ENCODE data around the gene DNAAF9. TPM values are rescaled to one million over a fixed set of nuclear protein-coding genes. Genes with fewer than 3 reads are reported as not detected.

Gene DNAAF9
- total RNA-seq (2022) = 6.3 and 7.4 TPM in 2 replicates
- Bru-seq, nascent RNA = percentile 63 among the genes with signal in this experiment
- percentile 60 among the genes with signal in this experiment for BruChase-seq, experiment 1, labeled RNA remaining after a 6-hour chase
- BruChase-seq, experiment 2, labeled RNA remaining after a 2-hour chase = percentile 59 among the genes with signal in this experiment
- long read RNA-seq, partial matches to known transcripts = 1 of 2 reads
- long read RNA-seq, other reads (novel, unspliced or antisense) = 1 of 2 reads

- peak within 1 kb of the TSS; percentile 89 for H3K4me3 Mint-ChIP-seq (ENCODE audit: low read depth, unreplicated experiment)
- H3K9me3 Mint-ChIP-seq (ENCODE audit: low read depth, unreplicated experiment) = no peaks in the 10 kb centered on the region
- BruUV-seq (replicated peaks) = TSS peak; percentile 31
- CTCF ChIA-PET = no interaction called here
- intact Hi-C loops (cut with micrococcal nuclease; ENCODE audit: unreplicated experiment) = no loop called here
- H3K4me1 Mint-ChIP-seq (ENCODE audit: low read depth, unreplicated experiment) = peaks cover 34% of the 10 kb centered on the region
- peaks cover 35% of the 10 kb centered on the region for H3K36me3 Mint-ChIP-seq (ENCODE audit: insufficient read depth, unreplicated experiment)
- peak within 1 kb of the TSS; percentile 78 for H3K27ac Mint-ChIP-seq (ENCODE audit: unreplicated experiment)
- TF ChIP-seq CTCF (IDR thresholded peaks at IDR 0.05; ENCODE audit: unreplicated experiment) = peak; percentile 15
- peak; percentile 67 for DNase-seq
- H3K27me3 Mint-ChIP-seq (ENCODE audit: unreplicated experiment) = no peaks in the 10 kb centered on the region
These were observed at the start of gene DNAAF9 for GRCh38 chr20:3407040-3407770. DNAAF9 (minus strand) TSS chr20:3407669; CDS start chr20:3407557, 112 bp downstream.

GRCh38 chr20:3456648-3457047 is 49.2 kb upstream of the DNAAF9 start:
- no peak for DNase-seq
- BruUV-seq (replicated peaks) = no TSS peak
- H3K4me3 Mint-ChIP-seq (ENCODE audit: low read depth, unreplicated experiment) = no peak overlapping the region
- CTCF ChIA-PET = interaction anchor here (0.7 kb wide), 1 partner anchor 301 kb away, joined by 4 read pairs; no protein-coding TSS in a partner anchor
- peaks cover 8% of the 10 kb centered on the region for H3K4me1 Mint-ChIP-seq (ENCODE audit: low read depth, unreplicated experiment)
- no peak for TF ChIP-seq CTCF (IDR thresholded peaks at IDR 0.05; ENCODE audit: unreplicated experiment)
- H3K9me3 Mint-ChIP-seq (ENCODE audit: low read depth, unreplicated experiment) = no peaks in the 10 kb centered on the region
- H3K36me3 Mint-ChIP-seq (ENCODE audit: insufficient read depth, unreplicated experiment) = no peaks in the 10 kb centered on the region
- intact Hi-C loops (cut with micrococcal nuclease; ENCODE audit: unreplicated experiment) = no loop called here
- H3K27me3 Mint-ChIP-seq (ENCODE audit: unreplicated experiment) = no peaks in the 10 kb centered on the region
- no peak overlapping the region for H3K27ac Mint-ChIP-seq (ENCODE audit: unreplicated experiment)

- CTCF ChIA-PET = no interaction called here
- no peak for TF ChIP-seq CTCF (IDR thresholded peaks at IDR 0.05; ENCODE audit: unreplicated experiment)
- no peaks in the 10 kb centered on the region for H3K9me3 Mint-ChIP-seq (ENCODE audit: low read depth, unreplicated experiment)
- no peak for DNase-seq
- no peak overlapping the region for H3K4me3 Mint-ChIP-seq (ENCODE audit: low read depth, unreplicated experiment)
- no peaks in the 10 kb centered on the region for H3K27me3 Mint-ChIP-seq (ENCODE audit: unreplicated experiment)
- intact Hi-C loops (cut with micrococcal nuclease; ENCODE audit: unreplicated experiment) = no loop called here
- peaks cover 8% of the 10 kb centered on the region for H3K4me1 Mint-ChIP-seq (ENCODE audit: low read depth, unreplicated experiment)
- H3K36me3 Mint-ChIP-seq (ENCODE audit: insufficient read depth, unreplicated experiment) = no peaks in the 10 kb centered on the region
- no peak overlapping the region for H3K27ac Mint-ChIP-seq (ENCODE audit: unreplicated experiment)
- BruUV-seq (replicated peaks) = no TSS peak
These were observed 47.4 kb upstream of the DNAAF9 start for GRCh38 chr20:3454831-3455230.

- DNase-seq = no peak
- CTCF ChIA-PET = no interaction called here
- Mint-ChIP-seq H3K4me3 (ENCODE audit: low read depth, unreplicated experiment) (no peak overlapping the region), H3K27me3 (ENCODE audit: unreplicated experiment) (no peaks in the 10 kb centered on the region), H3K9me3 (ENCODE audit: low read depth, unreplicated experiment) (no peaks in the 10 kb centered on the region), H3K27ac (ENCODE audit: unreplicated experiment) (no peak overlapping the region), H3K36me3 (ENCODE audit: insufficient read depth, unreplicated experiment) (no peaks in the 10 kb centered on the region), H3K4me1 (ENCODE audit: low read depth, unreplicated experiment) (peaks cover 9% of the 10 kb centered on the region)
- BruUV-seq (replicated peaks) = no TSS peak
- intact Hi-C loops (cut with micrococcal nuclease; ENCODE audit: unreplicated experiment) = no loop called here
- no peak for TF ChIP-seq CTCF (IDR thresholded peaks at IDR 0.05; ENCODE audit: unreplicated experiment)
These were observed 45.2 kb upstream of the DNAAF9 start for GRCh38 chr20:3452690-3453089.

Data from Calu3 (cell line).